A673 (cell line): ENCODE data around the gene CLDN7. TPM values are rescaled to one million over a fixed set of nuclear protein-coding genes. Genes with fewer than 3 reads are reported as not detected.

Experiments
- BruUV-seq: library from RNA; stranded (reverse); fragments of 400-500 nt; replicated peaks from 2 replicates; lab custom pipeline; 2021; lab: Mats Ljungman, UMichigan
- CTCF ChIA-PET: fragments of 300-600 bp; sonication (Branson Sonifier 250); formaldehyde crosslinking; loops from one replicate; lab custom pipeline; 2022; ENCODE audit warnings: antibody characterized with exemption; lab: Charles Lee
- POLR2A ChIA-PET: fragments of 300-600 bp; sonication (Branson Sonifier 250); formaldehyde crosslinking; loops from one replicate; lab custom pipeline; 2022; ENCODE audit warnings: antibody characterized with exemption; ENCODE audit not compliant: low non-redundant PET; lab: Charles Lee
- DNase-seq: peaks from one replicate; pipeline ENCODE4 v3.0.0-alpha.2; 2015; ENCODE audit warnings: low spot score
- H3K27ac ChIP-seq: fragments of 200-600 bp; sonication (generic); 2 replicates; pipeline ENCODE4 v1.5.1; 2016; ENCODE audit warnings: mixed run types, low read depth, mild to moderate bottlenecking, mixed read lengths, antibody characterized with exemption, low read length; ENCODE audit not compliant: poor library complexity, severe bottlenecking
- H3K27me3 ChIP-seq: fragments of 200-600 bp; sonication (generic); replicated peaks from 2 replicates; pipeline ENCODE4 v1.6.1; 2017; ENCODE audit warnings: mixed run types, low read depth, mild to moderate bottlenecking, mixed read lengths, antibody characterized with exemption, low read length; ENCODE audit not compliant: insufficient read depth, poor library complexity
- H3K36me3 ChIP-seq: fragments of 200-600 bp; sonication (generic); 2 replicates; pipeline ENCODE4 v1.6.1; 2016; ENCODE audit warnings: mixed run types, mild to moderate bottlenecking, mixed read lengths, antibody characterized with exemption, low read length; ENCODE audit not compliant: insufficient read depth, poor library complexity, severe bottlenecking
- H3K4me1 ChIP-seq: fragments of 200-600 bp; sonication (generic); 2 replicates; pipeline ENCODE4 v1.6.1; 2017; ENCODE audit warnings: mixed run types, mild to moderate bottlenecking, mixed read lengths, antibody characterized with exemption, low read length; ENCODE audit not compliant: insufficient read depth, poor library complexity, severe bottlenecking
- H3K4me3 ChIP-seq: fragments of 200-600 bp; sonication (generic); 2 replicates; pipeline ENCODE4 v1.5.1; 2016; ENCODE audit warnings: low read depth, mixed run types, mild to moderate bottlenecking, mixed read lengths, low read length; ENCODE audit not compliant: poor library complexity, severe bottlenecking
- H3K9me3 ChIP-seq: fragments of 200-600 bp; sonication (generic); 2 replicates; pipeline ENCODE4 v1.6.1; 2016; ENCODE audit warnings: mixed run types, low read depth, mild to moderate bottlenecking, mixed read lengths, antibody characterized with exemption, low read length; ENCODE audit not compliant: poor library complexity, severe bottlenecking
- EZH2 ChIP-seq: fragments of 200-600 bp; sonication (generic); IDR thresholded peaks from 2 replicates; pipeline ENCODE4 v1.6.1; 2017; ENCODE audit warnings: borderline replicate concordance, low read depth, mild to moderate bottlenecking, mixed read lengths, antibody characterized with exemption, low read length; ENCODE audit not compliant: poor library complexity, severe bottlenecking
- intact Hi-C: fragments of 100-400 bp; cut with micrococcal nuclease; formaldehyde crosslinking; loops from one replicate; pipeline ENCODE4 v1.10.0; 2022; ENCODE audit not compliant: unreplicated experiment
- total RNA-seq: library from RNA; stranded (reverse); gene quantifications from 2 replicates; pipeline ENCODE4 v1.2.3, GENCODE V29; 2021
- TF ChIP-seq, protein P1 (sequence below): fragments of 300-800, 200-600 bp; sonication (generic); conservative IDR thresholded peaks from 2 replicates; pipeline ENCODE4 v1.5.1; 2017; ENCODE audit warnings: low read depth, mild to moderate bottlenecking, antibody characterized with exemption, low read length, moderate library complexity, mixed read lengths

Gene CLDN7
- total RNA-seq, 1 experiment from 2014 or later = not detected

DNA sequence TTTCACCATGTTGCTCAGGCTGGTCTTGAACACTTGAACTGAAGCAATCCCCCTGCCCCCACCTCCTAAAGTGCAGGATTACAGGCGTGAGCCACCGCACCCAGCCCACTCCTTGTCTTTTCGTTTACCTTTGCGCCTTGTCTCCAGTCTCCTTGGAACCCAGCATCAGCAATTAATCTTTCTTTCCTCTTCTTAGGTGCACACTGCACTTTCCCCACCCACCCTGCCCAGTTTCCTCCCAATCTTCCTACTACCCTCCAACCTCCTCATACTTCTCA, 1.5 kb upstream of the CLDN7 start:
- DNase-seq = no peak
- Histone ChIP-seq H3K36me3 (peaks cover 6% of the 10 kb centered on the region), H3K27me3 (no peaks in the 10 kb centered on the region), H3K4me1 (peaks cover 15% of the 10 kb centered on the region), H3K9me3 (no peaks in the 10 kb centered on the region), H3K4me3 (no peak overlapping the region), H3K27ac (no peak overlapping the region)
- ChIA-PET CTCF (no interaction called here), POLR2A (no interaction called here)
- intact Hi-C loops = no loop called here
- TF ChIP-seq EZH2 = no peak
- TF ChIP-seq, protein P1, sequence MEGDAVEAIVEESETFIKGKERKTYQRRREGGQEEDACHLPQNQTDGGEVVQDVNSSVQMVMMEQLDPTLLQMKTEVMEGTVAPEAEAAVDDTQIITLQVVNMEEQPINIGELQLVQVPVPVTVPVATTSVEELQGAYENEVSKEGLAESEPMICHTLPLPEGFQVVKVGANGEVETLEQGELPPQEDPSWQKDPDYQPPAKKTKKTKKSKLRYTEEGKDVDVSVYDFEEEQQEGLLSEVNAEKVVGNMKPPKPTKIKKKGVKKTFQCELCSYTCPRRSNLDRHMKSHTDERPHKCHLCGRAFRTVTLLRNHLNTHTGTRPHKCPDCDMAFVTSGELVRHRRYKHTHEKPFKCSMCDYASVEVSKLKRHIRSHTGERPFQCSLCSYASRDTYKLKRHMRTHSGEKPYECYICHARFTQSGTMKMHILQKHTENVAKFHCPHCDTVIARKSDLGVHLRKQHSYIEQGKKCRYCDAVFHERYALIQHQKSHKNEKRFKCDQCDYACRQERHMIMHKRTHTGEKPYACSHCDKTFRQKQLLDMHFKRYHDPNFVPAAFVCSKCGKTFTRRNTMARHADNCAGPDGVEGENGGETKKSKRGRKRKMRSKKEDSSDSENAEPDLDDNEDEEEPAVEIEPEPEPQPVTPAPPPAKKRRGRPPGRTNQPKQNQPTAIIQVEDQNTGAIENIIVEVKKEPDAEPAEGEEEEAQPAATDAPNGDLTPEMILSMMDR = no peak
- no TSS peak for BruUV-seq

DNA sequence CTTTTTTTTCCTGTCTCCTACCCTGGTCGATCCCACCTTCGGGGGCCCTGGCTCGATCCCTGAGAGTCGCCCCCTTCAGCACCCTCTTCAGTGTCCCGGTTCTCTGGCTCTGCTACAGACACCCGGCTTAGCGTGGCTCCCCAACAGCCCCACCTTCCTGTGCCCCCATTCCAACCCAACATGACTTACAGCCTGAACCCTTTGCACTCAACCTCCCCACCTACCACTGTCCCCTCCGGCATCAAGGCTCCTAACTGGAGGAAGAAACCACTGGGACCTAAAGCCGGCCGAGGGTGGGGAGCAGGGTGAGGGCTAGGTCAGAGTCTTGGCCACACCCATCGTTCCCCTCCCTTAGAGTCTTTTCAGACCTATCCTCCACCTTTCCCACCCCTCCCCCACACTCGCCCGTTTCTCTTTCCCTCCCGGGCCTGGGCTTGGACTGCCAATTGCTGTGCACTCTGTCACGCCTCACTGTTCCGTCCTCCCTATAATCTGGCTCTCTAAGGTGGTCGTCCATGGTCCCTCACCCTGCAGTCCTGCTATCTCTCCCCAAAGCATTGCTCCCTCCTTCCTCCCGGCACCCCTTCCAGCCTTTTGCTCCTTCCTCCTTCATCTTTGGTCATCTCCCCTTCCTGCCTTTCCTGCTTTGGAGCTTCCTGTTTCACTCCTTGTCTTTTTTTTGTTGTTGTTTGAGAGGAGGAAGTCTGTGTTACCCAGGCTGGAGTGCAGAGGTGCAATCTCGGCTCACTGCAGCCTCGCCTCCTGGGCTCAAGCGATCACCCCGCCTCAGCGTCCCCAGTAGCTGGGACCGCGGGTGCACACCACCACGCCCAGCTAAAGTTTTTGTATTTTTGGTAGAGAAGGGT, 890 bp upstream of the CLDN7 start:
- intact Hi-C loops = no loop called here
- Histone ChIP-seq H3K9me3 (no peaks in the 10 kb centered on the region), H3K4me1 (peaks cover 16% of the 10 kb centered on the region), H3K27ac (no peak overlapping the region), H3K36me3 (peaks cover 9% of the 10 kb centered on the region), H3K27me3 (no peaks in the 10 kb centered on the region), H3K4me3 (peak overlapping the region; percentile 17)
- ChIA-PET CTCF (no interaction called here), POLR2A (interaction anchor here (0.6 kb wide), 1 partner anchor 52 kb away, joined by 3 read pairs; the partner anchor contains the start of gene GPS2)
- BruUV-seq = no TSS peak
- DNase-seq = no peak
- TF ChIP-seq, protein P1 = no peak

DNA sequence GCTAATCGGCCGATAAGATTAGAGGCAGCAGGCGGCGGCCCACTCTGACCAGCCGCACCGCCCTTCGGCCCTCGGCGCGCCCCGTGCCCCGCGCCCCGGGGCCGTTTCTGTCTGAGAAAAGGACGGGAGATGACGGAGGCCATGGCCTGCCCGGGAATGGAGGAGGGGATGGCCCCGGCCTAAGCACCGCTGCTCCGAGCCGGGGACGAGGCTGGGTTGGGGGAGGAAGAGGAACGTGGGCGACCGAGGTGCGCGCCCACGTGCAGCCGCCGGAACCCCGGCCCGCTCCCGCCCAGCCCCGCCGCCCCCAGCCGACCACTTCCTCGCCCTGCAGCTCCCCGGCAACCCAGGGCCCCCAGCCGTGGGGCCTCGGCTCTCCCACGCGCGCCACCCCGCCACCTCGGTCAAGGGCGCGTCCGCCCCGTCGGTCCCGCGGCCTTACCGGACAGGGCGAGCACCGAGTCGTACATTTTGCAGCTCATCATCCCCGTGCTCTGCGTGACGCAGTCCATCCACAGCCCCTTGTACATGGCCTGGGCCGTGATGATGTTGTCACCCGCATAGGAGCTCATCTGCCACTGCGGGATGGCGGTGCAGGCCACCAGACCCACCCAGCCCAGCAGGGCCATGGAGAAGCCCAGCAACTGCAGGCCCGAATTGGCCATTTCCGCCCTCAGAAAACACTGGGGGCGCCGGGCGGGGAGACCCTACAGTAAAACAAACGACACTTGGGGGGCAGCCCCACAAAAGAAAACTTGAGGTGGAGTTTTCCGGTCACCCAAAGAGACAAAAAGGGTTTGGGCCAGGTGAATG, 693 bp downstream of the CLDN7 start:
- intact Hi-C loops = no loop called here
- BruUV-seq = no TSS peak
- TF ChIP-seq, protein P1 = no peak
- TF ChIP-seq EZH2 = no peak
- H3K36me3 ChIP-seq = peaks cover 9% of the 10 kb centered on the region
- DNase-seq = no peak
- ChIA-PET POLR2A (no interaction called here), CTCF (no interaction called here)
- H3K27ac ChIP-seq = no peak overlapping the region
- H3K4me3 ChIP-seq = no peak overlapping the region
- H3K9me3 ChIP-seq = no peaks in the 10 kb centered on the region
- no peaks in the 10 kb centered on the region for H3K27me3 ChIP-seq
- H3K4me1 ChIP-seq = peaks cover 16% of the 10 kb centered on the region
